ENCODE results near the gene CYLC2. TPM values are rescaled to one million over a fixed set of nuclear protein-coding genes. Genes with fewer than 3 reads are reported as not detected.

CYLC2 gene
- total and polyA plus RNA-seq, 2 donors (not counting 1 experiment from before 2014, with no cell fraction given), result not detected

Small RNA genes within 50 kb of the gene (small RNA-seq; reads per million reads assigned to genes)
- gene AL589823.1 (ENCODE audit: insufficient read length, low read depth, low replicate concordance), result not detected

Measured in B cell (primary cell).